ENCODE measurements around the gene MX1.
A peak's percentile ranks its signal among the peaks of the same experiment; 100 is the strongest.

MX1 gene

DNA sequence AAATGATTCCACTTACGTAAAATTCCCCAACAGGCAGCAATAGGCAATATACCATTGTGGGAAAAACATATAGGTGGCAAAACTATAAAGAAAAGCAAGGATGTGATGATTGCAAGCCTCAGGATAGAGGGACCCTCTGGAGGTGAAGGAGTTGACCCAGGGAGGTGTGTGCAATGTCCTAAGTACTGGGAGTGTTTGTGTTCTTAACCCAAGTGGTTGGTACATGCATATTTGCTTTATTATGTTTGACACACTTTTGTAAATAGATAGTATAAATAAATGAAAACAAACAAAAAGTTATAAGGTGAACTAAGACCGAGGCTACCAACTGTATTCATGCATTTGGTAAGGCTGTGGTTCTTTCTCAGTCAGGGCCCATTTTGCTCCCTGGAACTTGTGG lies 7.5 kb downstream of the MX1 start:
- no peak for DNase-seq

GRCh38 chr21:41435706-41436105 lies 9.7 kb downstream of the MX1 start:
- no peak for DNase-seq

DNA sequence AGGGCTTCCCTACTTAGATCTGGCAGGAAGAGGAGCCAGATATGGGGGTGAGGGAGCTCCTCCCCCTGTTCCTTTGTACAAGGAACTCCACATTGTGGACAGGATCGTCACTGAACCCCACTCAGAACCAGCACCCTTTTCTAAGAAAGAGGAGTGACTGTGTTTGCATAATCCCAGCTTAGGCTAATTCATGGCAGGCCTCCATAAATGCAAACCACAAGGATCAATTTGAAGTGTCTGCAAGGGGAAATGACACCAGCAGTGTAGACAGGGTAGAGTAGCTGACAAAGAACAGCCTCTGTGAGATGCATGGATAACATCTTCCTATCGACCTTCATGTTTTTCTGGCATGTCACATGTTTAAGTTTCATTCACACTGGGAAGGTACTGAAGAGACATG lies 11.7 kb downstream of the MX1 start:
- DNase-seq, result no peak

DNA sequence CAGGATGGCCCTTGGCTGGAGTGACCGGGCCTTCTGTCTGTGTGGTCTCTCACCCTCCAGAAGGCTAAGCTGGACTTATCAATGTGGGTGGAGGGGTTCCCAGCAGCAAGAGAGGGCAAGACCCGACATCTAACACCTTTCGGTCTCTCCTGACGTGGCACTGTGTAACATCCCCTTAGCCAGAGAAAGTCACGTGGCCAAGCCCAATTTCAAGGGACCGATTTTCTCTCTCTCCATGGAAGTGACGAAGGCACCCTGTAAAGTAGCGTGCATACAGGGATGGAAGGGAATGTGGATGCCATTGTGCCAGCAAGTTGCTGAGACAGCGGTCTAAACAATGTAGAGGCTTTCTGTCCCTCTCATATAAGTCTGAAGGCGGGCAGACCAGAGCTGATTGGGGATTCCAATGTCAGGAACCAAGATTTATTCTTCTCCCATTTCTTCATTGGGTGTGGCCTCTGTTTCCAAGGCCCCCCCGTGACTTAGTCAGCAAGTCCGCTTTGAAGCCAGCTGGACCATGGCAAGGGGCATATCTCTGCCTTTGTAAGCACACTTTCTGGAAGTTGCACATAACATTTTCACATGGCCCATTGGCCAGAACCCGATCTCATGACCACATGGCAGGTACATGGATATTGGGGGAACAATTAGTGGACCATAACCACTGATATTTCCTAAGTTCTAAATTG lies 12.5 kb downstream of the MX1 start:
- DNase-seq, result no peak

DNA sequence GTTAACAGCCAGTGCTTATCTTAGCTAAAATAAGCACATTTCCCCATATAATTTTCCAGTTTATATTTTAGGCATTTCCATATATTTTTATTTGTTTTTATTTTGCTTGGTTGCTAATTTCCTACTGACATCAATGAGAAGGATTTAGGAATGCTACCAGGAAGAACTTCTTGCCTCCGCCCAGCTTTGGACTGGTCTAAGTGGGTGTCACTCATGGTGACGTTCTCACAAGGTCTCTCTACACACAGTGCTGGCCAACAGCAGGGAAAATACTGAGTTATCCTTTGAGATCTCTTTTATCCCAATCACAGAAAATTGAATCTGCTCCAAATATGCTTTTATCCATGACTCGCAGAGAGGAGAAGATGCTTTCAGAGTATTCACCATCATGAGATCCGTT lies 13.2 kb downstream of the MX1 start:
- DNase-seq, result no peak

DNA sequence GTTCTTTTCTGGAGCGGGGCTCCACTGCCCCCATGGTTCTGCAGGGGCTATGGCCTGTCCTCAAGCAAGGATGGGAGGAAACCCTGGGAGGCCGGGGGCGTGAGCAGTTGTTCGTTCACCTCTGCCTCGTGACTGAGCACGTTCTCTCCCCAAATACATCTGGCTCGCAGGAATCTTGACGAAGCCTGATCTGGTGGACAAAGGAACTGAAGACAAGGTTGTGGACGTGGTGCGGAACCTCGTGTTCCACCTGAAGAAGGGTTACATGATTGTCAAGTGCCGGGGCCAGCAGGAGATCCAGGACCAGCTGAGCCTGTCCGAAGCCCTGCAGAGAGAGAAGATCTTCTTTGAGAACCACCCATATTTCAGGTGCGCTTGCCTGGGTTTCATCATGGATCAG lies 15.5 kb downstream of the MX1 start:
- no peak for DNase-seq

GRCh38 chr21:41442481-41443186 lies 16.6 kb downstream of the MX1 start:
- DNase-seq, result no peak

DNA sequence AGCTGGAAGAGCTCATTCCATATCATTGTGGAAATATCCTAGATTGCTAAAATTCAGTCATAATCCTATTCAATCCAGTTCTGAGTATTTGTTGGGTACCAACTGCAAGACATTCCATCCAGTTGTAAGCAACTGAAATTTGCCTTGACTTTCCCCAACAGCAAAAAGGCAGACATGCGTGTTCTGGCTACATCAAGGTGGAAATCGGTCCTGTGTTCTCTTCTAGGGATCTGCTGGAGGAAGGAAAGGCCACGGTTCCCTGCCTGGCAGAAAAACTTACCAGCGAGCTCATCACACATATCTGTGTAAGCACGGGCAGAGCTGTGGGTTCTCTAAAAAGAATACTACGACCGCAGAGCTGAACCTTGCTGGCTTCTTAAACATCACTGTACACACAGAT lies 17.5 kb downstream of the MX1 start:
- DNase-seq, result no peak

- no peak for DNase-seq
Observed at GRCh38 chr21:41444703-41445464, 18.8 kb downstream of the MX1 start.

DNA sequence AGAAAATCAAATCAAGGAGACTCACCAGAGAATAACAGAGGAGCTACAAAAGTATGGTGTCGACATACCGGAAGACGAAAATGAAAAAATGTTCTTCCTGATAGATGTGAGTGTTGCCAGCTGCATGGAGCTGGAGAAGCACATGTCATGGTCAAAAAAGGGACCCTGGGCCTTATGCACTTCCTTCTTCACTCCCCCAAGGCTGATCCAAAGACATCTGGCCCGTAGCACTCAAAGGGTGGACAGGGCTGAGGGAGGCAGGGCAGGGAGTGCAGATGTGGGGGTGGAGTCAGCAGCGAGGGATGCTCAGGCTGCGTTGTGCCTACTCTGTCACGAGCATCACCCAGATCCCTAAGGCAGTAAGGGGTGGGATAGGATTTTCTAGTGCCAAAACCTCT lies 19.4 kb downstream of the MX1 start:
- DNase-seq, result no peak

- DNase-seq, result no peak
Observed at GRCh38 chr21:41446586-41446985, 20.5 kb downstream of the MX1 start.

DNA sequence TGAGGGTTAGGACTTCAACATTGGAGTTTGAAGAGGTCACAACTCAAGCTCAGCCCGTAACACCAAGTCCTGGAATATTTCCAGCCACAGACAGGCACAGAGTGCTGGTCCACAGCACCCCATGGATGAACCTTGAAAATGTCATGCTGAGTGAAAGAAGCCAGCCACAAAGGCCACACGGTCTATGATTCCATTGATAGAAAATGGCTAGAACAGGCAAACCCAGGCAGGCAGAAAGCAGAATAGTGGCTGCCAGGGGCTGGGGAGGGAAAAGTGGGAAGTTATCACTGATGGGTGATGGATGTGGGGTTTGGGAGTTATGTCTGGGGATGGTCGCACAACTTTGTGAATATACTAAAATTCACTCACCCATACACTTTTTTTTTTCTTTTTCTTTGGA lies 21.3 kb downstream of the MX1 start:
- no peak for DNase-seq

DNA sequence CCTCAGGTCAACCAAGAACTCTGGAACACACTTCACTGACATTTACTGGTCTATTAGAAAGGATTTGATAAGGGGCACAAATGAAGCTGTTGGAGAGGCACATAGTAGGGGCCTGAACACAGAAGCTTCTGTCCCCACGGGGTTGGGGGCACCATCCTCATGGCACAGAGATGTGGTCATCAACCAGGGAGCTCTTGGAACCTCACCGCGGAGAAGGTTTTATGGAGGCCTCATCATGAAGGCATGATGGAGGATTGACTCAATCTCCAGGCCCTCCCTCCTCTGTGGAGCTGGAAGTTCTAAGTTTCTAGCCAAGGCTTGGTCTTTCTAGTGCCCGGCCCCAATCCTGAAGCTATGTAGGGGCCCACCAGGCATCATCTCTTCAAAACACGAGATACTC lies 23.6 kb downstream of the MX1 start:
- DNase-seq, result no peak

GRCh38 chr21:41451753-41452676 lies 26.0 kb downstream of the MX1 start:
- DNase-seq, result no peak

- no peak for DNase-seq
Observed at GRCh38 chr21:41453198-41453597, 27.2 kb downstream of the MX1 start.

GRCh38 chr21:41453761-41454160 lies 27.7 kb downstream of the MX1 start:
- DNase-seq, result no peak

DNA sequence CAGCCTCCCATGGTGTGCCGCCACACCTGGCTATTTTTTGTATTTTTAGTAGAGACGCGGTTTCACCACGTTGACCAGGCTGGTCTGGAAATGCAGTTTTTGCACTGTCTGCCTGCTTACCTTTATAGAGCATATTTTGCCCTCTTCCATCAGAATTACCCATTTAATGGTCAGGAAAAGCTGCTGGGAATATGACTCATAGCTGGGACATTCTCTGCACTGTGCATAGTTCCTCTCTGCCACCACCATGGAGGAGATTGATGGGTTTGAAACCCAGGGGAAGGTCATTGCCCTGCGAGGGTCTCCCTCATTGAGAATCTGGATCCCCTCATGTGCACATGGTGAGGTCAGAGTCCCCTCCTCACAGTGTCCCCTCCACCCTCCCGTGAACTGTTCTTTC lies 32.1 kb downstream of the MX1 start:
- no peak for DNase-seq

- no peak for DNase-seq
Observed at GRCh38 chr21:41458559-41458958, 32.5 kb downstream of the MX1 start.

DNA sequence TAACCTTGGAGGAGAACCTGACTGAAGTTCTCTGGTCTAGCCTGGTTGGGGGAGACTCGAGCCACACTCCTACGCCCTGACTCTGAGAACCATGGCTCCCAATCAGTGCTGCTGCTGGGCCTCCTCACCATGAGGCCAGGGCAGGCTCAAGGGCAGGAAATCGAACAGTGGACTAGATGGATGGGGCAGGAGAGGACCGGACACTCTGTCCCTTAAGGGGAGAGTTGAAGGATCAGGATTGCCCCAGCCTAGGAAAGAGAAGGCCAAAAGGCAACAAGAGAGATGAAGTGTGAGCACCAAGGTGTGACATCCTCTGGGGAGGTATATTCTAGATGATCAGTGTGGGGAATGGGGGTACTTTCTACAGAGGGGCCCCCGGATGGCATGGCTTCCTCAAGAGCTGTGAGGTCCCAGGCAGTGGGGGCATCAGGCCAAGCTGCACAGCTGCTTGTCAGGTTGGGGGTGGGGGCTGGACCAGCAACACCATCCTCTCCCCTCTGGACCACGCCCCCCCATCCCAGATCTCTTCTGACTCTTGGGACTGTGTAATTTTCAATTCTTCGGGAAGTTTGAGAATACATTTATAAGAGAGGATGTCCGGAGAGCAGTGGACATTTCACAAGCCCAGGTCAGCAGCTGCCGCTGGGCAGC lies 34.0 kb downstream of the MX1 start:
- DNase-seq, result no peak

- DNase-seq, result peak; percentile 5 to 32 (median 20)
Observed at GRCh38 chr21:41460578-41461527, 34.8 kb downstream of the MX1 start.

DNA sequence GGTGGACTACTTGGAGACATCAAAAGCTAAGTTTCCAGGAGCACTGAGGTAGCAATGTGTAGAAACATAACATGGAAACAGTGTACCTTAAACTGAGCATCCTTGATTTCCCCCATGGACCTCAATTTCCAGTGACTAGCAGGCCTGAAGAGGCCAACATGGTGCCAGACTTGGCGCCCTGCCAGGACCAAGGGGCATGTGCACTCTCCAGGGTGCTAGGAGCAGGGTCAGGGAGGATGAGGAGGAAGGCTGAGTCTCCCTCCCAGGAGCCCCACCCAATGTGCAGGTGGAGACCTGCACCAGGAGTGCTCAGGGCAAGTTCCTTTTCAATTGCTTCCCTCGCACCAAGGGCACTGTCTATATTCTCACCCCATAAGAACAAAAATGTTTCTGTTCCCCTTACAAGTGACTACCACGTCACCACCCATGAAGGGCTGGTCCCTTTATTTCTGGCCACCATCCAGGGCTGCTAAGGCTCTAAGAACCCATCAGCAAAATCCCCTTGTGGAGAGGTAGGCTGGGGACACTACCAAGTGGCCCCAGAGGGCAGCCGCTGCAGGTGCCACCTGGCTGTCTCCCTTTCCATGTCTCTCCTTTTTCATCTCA lies 39.2 kb downstream of the MX1 start:
- DNase-seq, result no peak

Data from activated CD4-positive, CD25-positive, alpha-beta regulatory T cell (primary cell).